ENCODE data around the gene BCL6.
A peak's percentile ranks its signal among the peaks of the same experiment; 100 is the strongest.

DNA sequence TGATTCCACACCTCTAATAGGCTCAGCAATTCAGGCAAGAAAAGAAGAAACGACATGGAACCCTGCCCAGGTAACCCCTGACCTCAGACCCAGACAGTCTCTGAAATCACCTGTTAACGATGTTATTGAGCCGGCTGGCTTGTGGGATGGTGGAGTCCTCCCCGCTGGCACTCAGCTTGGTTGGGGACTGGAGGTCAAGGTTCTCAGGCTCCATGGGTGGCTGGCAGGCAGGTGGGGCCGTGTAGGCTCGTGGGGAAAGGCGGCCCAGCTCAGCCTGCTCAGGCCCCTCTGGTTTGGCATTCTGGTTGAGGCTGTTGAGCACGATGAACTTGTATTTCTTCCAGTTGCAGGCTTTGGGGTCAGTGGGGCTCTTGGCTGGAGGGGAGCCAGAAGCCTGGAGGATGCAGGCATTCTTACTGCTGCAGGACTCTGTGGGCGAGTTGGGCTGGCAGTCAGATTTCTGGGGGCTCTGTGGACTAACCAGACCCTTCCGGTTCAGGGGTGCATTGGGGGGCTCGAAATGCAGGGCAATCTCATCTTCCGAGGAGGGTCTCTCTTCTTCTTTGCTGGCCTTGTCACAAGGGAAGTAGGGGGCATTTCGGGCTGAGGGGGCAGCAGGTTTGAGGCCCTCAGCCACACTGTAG lies 16.2 kb downstream of the BCL6 start:
- TF ChIP-seq CTCF (IDR thresholded peaks at IDR 0.05) (no peak), POLR2AphosphoS5 (IDR thresholded peaks at IDR 0.05) (peak in 1 of 2 donors; percentile 19)

All from esophagus muscularis mucosa (tissue), 3 donors.